Measurements from ENCODE around the gene MEF2A.

MEF2A gene

DNA sequence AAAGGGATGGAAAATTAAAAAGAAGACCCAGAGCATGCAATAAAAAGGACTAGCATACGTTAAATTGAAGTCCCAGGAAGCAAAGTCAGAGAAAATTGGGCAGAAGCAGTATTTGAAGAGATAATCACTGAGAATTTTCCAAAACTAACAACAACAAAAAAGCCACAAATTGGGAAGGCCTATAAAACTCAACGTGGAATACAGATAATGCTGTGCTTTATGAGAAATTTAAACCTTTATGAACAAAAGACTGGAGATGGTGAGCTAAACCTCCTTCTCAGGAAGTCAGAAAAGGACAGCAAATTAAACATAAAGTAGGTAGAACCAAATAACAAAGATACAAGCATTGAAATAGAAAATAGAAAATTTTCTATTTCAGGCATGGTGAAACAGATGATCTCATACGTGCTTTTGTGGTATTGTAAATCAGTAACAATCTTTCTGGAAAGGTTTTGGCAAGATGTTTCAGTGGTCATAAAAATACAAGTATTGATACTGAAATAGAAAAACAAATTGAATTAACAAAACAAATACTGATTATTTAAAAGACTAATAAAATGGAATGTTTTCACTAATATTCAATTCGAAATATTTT lies 111.9 kb downstream of the MEF2A start:
- TF ChIP-seq, protein P1, sequence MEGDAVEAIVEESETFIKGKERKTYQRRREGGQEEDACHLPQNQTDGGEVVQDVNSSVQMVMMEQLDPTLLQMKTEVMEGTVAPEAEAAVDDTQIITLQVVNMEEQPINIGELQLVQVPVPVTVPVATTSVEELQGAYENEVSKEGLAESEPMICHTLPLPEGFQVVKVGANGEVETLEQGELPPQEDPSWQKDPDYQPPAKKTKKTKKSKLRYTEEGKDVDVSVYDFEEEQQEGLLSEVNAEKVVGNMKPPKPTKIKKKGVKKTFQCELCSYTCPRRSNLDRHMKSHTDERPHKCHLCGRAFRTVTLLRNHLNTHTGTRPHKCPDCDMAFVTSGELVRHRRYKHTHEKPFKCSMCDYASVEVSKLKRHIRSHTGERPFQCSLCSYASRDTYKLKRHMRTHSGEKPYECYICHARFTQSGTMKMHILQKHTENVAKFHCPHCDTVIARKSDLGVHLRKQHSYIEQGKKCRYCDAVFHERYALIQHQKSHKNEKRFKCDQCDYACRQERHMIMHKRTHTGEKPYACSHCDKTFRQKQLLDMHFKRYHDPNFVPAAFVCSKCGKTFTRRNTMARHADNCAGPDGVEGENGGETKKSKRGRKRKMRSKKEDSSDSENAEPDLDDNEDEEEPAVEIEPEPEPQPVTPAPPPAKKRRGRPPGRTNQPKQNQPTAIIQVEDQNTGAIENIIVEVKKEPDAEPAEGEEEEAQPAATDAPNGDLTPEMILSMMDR (IDR thresholded peaks at IDR 0.05), result no peak

DNA sequence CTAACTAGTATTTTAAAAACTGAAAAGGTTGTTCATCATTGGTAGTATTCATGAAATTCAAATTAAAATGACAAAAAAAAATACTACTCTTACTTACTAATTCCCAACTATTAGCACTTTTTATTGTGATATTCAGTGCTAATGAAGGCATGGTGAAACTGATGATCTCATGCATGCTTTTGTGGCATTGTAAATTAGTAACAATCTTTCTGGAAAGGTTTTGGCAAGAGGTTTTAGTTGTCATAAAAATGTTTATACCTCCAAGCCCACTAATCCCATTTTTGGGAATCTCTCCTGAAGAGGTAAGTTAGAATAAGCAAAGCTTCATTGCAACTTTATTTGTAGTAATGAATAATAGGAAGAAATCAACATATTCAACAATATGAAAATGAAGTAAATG lies 114.5 kb downstream of the MEF2A start:
- Histone ChIP-seq H3K27ac (no peak overlapping the region), H3K4me3 (no peak overlapping the region)
- TF ChIP-seq, protein P1 (IDR thresholded peaks at IDR 0.05), result no peak
- no peak for DNase-seq (ENCODE audit: low spot score)

More for the DNA sequence above, 111.9 kb downstream of the MEF2A start:
- no peak for DNase-seq (ENCODE audit: low spot score)
- no peak overlapping the region for H3K27ac ChIP-seq
- H3K4me3 ChIP-seq, result no peak overlapping the region

DNA sequence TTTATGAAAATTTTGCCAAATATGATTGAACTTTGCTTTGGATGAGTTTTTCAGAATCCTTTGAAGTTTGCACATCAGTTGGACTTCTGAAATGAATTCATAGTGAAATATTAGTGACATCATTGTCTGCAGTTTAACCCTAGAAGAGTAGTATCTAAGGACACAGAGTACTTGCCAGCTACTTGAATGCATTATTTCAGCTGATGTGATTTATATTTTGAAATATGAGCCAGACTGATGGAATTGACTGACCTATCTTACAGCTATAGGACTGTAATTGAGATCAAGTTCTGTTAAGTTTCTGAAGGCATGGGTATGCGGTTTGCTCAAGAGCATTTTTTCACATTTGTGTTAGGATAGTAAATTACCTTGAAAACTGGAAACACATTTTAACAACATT lies 116.2 kb downstream of the MEF2A start:
- TF ChIP-seq, protein P1 (IDR thresholded peaks at IDR 0.05), result no peak
- H3K27ac ChIP-seq, result peak overlapping the region in 1 of 2 donors; percentile 28
- no peak overlapping the region for H3K4me3 ChIP-seq
- DNase-seq (ENCODE audit: low spot score), result no peak

DNA sequence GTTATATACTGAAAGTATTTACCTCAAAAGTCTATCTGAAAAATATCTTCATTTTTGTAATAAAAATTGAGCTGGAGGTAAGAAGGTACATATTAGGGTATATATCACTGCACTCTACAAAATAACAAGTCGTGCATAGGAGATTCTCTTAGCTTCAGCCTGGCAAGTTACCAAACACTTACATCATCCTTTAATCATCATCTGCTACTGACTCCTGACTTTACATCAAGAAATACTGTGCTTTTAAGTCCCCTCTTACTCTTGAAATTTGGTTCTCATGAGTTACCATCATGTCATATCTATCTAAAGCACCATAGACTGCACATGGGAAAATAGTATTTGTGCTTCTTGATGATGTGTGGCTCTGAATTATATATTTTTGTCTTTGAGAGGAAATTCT lies 116.7 kb downstream of the MEF2A start:
- TF ChIP-seq, protein P1 (IDR thresholded peaks at IDR 0.05), result no peak
- Histone ChIP-seq H3K4me3 (no peak overlapping the region), H3K27ac (peak overlapping the region in 1 of 2 donors; percentile 28)
- DNase-seq (ENCODE audit: low spot score), result no peak

DNA sequence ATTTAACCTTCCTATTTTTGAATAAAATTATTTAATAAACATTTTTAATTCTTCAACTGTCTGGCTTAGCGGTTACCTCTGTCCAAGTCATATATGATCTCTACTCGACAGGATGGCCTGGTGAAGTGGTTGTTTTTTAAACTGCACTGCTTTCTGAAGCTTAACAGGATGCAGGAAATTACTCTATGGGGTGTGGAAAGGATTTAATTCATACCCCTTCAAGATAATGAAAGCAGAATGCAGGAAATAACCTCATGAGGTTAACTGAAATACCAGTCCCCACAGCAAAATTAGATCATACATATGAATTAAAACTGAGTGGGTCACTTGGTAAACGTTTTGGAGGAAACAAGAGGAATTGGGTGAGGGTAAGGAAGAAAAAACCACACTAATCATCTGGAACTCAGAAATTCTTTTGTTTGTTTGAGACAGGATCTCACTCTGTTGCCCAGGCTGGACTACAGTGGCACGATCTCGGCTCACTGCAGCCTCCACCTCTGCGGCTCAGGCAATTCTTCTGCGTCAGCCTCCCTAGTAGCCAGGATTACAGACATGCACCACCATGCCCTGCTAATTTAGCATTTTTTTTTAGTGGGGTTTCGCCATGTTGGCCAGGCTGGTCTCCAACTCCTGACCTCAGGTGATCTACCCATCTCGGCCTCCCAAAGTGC lies 117.4 kb downstream of the MEF2A start:
- TF ChIP-seq, protein P1 (IDR thresholded peaks at IDR 0.05), result no peak
- H3K27ac ChIP-seq, result peak overlapping the region in 1 of 2 donors; percentile 52
- no peak overlapping the region for H3K4me3 ChIP-seq
- DNase-seq (ENCODE audit: low spot score), result no peak

DNA sequence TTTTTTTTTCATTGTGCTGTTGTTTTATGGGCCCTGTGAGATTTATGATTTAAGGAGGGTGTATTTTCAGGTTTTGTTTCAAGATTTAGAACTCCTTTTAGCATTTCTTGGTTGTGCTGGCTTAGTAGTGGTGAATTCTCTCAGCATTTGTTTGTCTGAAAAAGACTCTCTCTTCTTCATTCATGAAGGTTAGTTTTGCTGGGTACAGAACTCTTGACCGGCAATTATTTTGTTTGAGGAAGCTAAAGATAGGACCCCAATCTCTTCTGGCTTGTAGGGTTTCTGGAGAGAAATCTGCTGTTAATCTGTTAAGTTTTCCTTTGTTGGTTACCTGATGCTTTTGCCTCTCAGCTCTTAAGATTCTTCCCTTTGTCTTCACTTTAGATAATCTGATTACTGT lies 120.5 kb downstream of the MEF2A start:
- no peak for DNase-seq (ENCODE audit: low spot score)
- TF ChIP-seq, protein P1 (IDR thresholded peaks at IDR 0.05), result no peak
- H3K27ac ChIP-seq, result no peak overlapping the region

DNA sequence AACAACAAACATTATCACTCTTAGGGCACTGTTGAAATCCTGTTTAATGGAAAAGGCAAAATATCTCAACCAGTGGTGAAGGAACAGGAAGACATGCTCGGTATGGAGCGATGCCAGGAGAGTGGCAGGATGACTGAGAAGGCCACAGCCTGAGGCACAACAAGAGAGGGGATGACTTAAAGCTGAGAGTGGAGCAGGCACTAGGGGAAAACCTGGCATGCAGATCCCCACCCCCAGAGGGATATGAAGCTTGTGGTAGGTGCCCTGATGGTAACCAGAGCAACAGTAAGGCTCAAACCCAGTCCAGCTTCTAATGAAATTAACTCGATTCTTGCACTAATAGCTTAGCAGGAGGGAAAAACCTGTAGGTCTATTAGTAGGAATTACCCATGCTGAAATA lies 127.0 kb downstream of the MEF2A start:
- TF ChIP-seq, protein P1 (IDR thresholded peaks at IDR 0.05), result no peak
- H3K27ac ChIP-seq, result no peak overlapping the region
- no peak overlapping the region for H3K4me3 ChIP-seq
- no peak for DNase-seq (ENCODE audit: low spot score)

More for the DNA sequence above, 120.5 kb downstream of the MEF2A start:
- no peak overlapping the region for H3K4me3 ChIP-seq
